AG04449 (cell line): ENCODE data around the gene PITHD1.
"Not testable (repeated sequence)": the region's sequence is repeated elsewhere in the genome, so short reads cannot be mapped to it uniquely, and the experiment has no call there.

Experiments
- CTCF ChIA-PET: fragments of 350-600 bp; formaldehyde crosslinking; extraction: SDS; loops from one replicate; lab custom pipeline; 2021; ENCODE audit warnings: antibody characterized with exemption; lab: Yijun Ruan, JAX
- POLR2A ChIA-PET: fragments of 400-600, 350-600 bp; formaldehyde crosslinking; extraction: SDS; loops from one replicate; lab custom pipeline; 2020; ENCODE audit warnings: antibody characterized with exemption, inconsistent platforms; lab: Yijun Ruan, JAX
- DNase-seq: peaks from one replicate; pipeline ENCODE4 v3.0.0-alpha.2; 2010; ENCODE audit warnings: low read depth, low spot score
- H3K4me3 ChIP-seq: 2 replicates; pipeline ENCODE4 v1.5.1; 2011; ENCODE audit warnings: low read depth, mild to moderate bottlenecking, control low read depth, low read length
- CTCF ChIP-seq: IDR thresholded peaks from one replicate; pipeline ENCODE4 v1.5.1; 2011; ENCODE audit warnings: mild to moderate bottlenecking, moderate library complexity, low read length, control low read depth, inconsistent platforms; ENCODE audit not compliant: insufficient read depth; ENCODE audit errors: missing control alignments

The PITHD1 gene

GRCh38 chr1:23777979-23778814, at the start of gene PITHD1:
Gene PITHD1 (plus strand): TSS chr1:23778418. CDS start chr1:23778516, 98 bp downstream.
- peak within 1 kb of the TSS; percentile 81 for H3K4me3 ChIP-seq
- no peak for TF ChIP-seq CTCF
- CTCF ChIA-PET: interaction anchor here (0.6 to 5.7 kb wide), 3 partner anchors 12 to 138 kb away, joined by 3 to 33 read pairs (median 10); no protein-coding TSS in a partner anchor
- POLR2A ChIA-PET: interaction anchor here (0.7 to 1.0 kb wide), 3 partner anchors 12 to 86 kb away, joined by 3 to 4 read pairs (median 3); partner anchors contain the start of genes LYPLA2 and RPL11
- DNase-seq: no peak

GRCh38 chr1:23732363-23733224, 45.6 kb upstream of the PITHD1 start:
- ChIA-PET POLR2A (interaction anchor here (1.3 kb wide), 1 partner anchor 41 kb away, joined by 3 read pairs; the partner anchor contains the start of gene RPL11), CTCF (interaction anchor here (0.7 to 1.1 kb wide), 2 partner anchors 13 to 187 kb away, joined by 3 read pairs; no protein-coding TSS in a partner anchor)
- no peak overlapping the region for H3K4me3 ChIP-seq
- TF ChIP-seq CTCF: no peak
- DNase-seq: no peak

- POLR2A ChIA-PET, DNase-seq, H3K4me3 ChIP-seq, CTCF ChIA-PET: not testable (repeated sequence)
Measured at GRCh38 chr1:23733281-23733680, 44.9 kb upstream of the PITHD1 start.

- ChIA-PET CTCF (interaction anchor here (1.3 to 2.3 kb wide), 2 partner anchors 15 to 17 kb away, joined by 3 to 5 read pairs; no protein-coding TSS in a partner anchor), POLR2A (no interaction called here)
- no peak for DNase-seq
- TF ChIP-seq CTCF: no peak
- H3K4me3 ChIP-seq: no peak overlapping the region
Measured at GRCh38 chr1:23736437-23737134, 41.6 kb upstream of the PITHD1 start.

GRCh38 chr1:23741609-23742008, 36.6 kb upstream of the PITHD1 start:
- TF ChIP-seq CTCF: no peak
- H3K4me3 ChIP-seq: no peak overlapping the region
- DNase-seq: no peak
- CTCF ChIA-PET: interaction anchor here (1.1 to 2.9 kb wide), 2 partner anchors 10 to 30 kb away, joined by 3 to 8 read pairs; no protein-coding TSS in a partner anchor
- POLR2A ChIA-PET: no interaction called here
